ENCODE results near the gene CRLF3.
"Not testable (repeated sequence)": the region's sequence is repeated elsewhere in the genome, so short reads cannot be mapped to it uniquely, and the experiment has no call there.

DNA sequence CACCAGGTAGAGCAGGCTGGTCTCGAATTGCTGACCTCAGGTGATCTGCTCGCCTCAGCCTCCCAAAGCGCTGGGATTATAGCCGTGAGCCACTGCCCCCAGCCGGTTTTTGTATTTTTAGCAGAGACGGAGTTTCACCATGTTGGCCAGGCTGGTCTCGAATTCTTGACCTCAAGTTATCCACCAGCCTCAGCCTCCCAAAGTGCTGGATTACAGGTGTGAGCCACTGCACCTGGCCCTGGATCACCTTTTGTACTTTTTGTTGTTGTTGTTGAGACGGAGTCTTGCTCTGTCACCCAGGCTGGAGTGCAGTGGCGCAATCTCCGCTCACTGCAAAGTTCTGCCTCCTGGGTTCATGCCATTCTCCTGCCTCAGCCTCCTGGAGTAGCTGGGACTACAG is 71.2 kb downstream of the CRLF3 start:
- TF ChIP-seq, protein P1, sequence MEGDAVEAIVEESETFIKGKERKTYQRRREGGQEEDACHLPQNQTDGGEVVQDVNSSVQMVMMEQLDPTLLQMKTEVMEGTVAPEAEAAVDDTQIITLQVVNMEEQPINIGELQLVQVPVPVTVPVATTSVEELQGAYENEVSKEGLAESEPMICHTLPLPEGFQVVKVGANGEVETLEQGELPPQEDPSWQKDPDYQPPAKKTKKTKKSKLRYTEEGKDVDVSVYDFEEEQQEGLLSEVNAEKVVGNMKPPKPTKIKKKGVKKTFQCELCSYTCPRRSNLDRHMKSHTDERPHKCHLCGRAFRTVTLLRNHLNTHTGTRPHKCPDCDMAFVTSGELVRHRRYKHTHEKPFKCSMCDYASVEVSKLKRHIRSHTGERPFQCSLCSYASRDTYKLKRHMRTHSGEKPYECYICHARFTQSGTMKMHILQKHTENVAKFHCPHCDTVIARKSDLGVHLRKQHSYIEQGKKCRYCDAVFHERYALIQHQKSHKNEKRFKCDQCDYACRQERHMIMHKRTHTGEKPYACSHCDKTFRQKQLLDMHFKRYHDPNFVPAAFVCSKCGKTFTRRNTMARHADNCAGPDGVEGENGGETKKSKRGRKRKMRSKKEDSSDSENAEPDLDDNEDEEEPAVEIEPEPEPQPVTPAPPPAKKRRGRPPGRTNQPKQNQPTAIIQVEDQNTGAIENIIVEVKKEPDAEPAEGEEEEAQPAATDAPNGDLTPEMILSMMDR (conservative IDR thresholded peaks at IDR 0.05) = not testable (repeated sequence)
- TF ChIP-seq ZFX (IDR thresholded peaks at IDR 0.05) = not testable (repeated sequence)
